ENCODE results near the gene ZNF827.

Gene ZNF827

GRCh38 chr4:145719752-145720624 is 218.6 kb downstream of the ZNF827 start:
- DNase-seq (ENCODE audit: low spot score) (no peak), FAIRE-seq (no peak)

DNA sequence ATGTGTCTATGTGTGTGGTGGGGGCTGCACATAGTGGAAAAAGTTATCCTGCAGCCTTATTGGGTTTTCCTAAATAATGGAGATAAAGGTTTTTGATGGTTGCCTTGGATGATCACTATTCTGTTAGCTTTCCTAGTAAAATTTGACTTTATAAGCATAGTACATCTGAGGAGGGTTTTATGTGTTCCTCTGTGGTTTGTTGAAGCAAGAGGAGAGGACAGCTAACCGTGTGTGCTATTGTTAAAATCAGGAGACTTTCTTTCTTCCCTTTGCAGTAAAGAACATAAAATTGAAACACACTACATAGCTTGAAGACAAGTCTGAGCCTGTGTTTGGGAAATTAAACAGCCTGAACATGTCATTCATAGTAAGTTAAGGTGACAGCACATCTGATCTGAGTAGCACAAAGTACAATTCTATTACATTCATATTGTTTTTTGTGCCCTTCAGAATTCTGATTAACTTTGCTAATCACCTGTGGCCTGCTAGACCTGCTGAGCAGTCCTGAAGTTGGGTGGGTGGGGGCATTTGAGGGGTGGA is 221.9 kb downstream of the ZNF827 start:
- FAIRE-seq, result no peak
- DNase-seq (ENCODE audit: low spot score), result no peak

DNA sequence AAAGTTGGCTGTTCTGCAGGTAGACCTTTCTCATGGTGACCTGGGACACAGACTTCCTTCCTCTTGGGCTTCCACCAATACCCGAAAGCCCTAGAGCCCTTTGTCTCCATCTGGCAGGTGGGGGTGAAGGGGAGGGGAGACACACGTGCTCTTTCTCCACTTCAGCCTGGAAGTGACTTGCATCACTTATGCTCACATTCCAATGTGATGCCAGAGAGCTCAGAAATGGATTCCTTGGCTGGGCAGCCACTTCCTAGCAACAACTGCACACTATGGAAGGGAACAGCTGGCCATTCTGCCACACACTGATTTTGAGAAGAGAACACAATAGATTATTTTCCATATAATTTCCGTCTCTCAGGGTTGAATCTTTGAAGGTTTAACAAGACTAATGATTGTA is 222.4 kb downstream of the ZNF827 start:
- no peak for DNase-seq (ENCODE audit: low spot score)
- FAIRE-seq, result no peak

GRCh38 chr4:145709843-145710242 is 228.8 kb downstream of the ZNF827 start:
- peak; percentile 24 for DNase-seq (ENCODE audit: low spot score)
- FAIRE-seq, result peak; percentile 35

DNA sequence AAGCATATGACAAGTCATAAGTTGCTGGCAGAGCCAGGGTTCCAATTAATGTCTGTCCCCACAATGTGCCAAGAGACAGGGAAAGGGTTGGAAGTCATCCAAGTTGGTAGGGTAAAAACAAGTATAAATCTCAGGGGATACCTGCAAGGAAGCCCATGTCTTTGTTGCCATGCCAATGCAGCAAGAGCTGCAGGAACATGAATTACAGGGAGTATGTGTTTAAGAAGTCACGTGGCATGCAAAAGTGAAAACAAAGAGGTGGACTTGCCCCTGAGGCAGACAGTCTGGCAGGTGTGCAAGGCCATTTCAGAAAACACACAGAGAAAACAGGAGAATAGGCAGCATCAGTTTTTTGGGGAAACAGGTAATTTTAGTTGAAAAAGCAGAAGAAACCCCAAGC is 229.3 kb downstream of the ZNF827 start:
- FAIRE-seq (no peak), DNase-seq (ENCODE audit: low spot score) (no peak)

Data from urothelium cell line (cell line).